ENCODE results near the gene TMOD3.
"Not testable (repeated sequence)": the region's sequence is repeated elsewhere in the genome, so short reads cannot be mapped to it uniquely, and the experiment has no call there.

Gene TMOD3

GRCh38 chr15:51829376-51830275, at the start of gene TMOD3:
TMOD3 (plus strand) TSS chr15:51829653; CDS start chr15:51862885, 33,232 bp downstream.
- DNase-seq (ENCODE audit: low read depth, low spot score): peak; percentile 24
- H3K36me3 ChIP-seq (ENCODE audit: insufficient read depth, low read length): no peaks in the 10 kb centered on the region
- H3K9me3 ChIP-seq (ENCODE audit: low read depth, low read length): no peaks in the 10 kb centered on the region
- peak within 1 kb of the TSS; percentile 79 for H3K27ac ChIP-seq
- H3K9ac ChIP-seq (ENCODE audit: insufficient read length): peak within 1 kb of the TSS; percentile 77
- TF ChIP-seq POLR2AphosphoS5 (IDR thresholded peaks at IDR 0.05; ENCODE audit: borderline replicate concordance, low read depth, low read length) (peak; percentile 83; the same call in 1 of the 2 replicates), FOXP2 (optimal IDR thresholded peaks at IDR 0.05; ENCODE audit: control extremely low read depth, extremely low read length, insufficient read depth) (no peak)
- H3K4me3 ChIP-seq: peak within 1 kb of the TSS; percentile 97

GRCh38 chr15:51780636-51781035, 48.8 kb upstream of the TMOD3 start:
- no peak for DNase-seq (ENCODE audit: low read depth, low spot score)
- no peaks in the 10 kb centered on the region for H3K36me3 ChIP-seq (ENCODE audit: insufficient read depth, low read length)
- no peak for TF ChIP-seq FOXP2 (optimal IDR thresholded peaks at IDR 0.05; ENCODE audit: control extremely low read depth, extremely low read length, insufficient read depth)
- TF ChIP-seq EZH2 (IDR thresholded peaks at IDR 0.05): no peak
- TF ChIP-seq POLR2AphosphoS5 (IDR thresholded peaks at IDR 0.05; ENCODE audit: borderline replicate concordance, low read depth, low read length): no peak

GRCh38 chr15:51781506-51781905, 47.9 kb upstream of the TMOD3 start:
- Histone ChIP-seq H3K9me3 (ENCODE audit: low read depth, low read length) (no peaks in the 10 kb centered on the region), H3K4me3 (no peak overlapping the region), H3K9ac (ENCODE audit: insufficient read length) (no peak overlapping the region), H3K27ac (no peak overlapping the region), H3K36me3 (ENCODE audit: insufficient read depth, low read length) (no peaks in the 10 kb centered on the region)
- DNase-seq (ENCODE audit: low read depth, low spot score): no peak
- TF ChIP-seq FOXP2 (optimal IDR thresholded peaks at IDR 0.05; ENCODE audit: control extremely low read depth, extremely low read length, insufficient read depth) (no peak), POLR2AphosphoS5 (IDR thresholded peaks at IDR 0.05; ENCODE audit: borderline replicate concordance, low read depth, low read length) (no peak), EZH2 (IDR thresholded peaks at IDR 0.05) (no peak)

More at GRCh38 chr15:51780636-51781035, 48.8 kb upstream of the TMOD3 start:
- Histone ChIP-seq H3K4me3 (no peak overlapping the region), H3K9me3 (ENCODE audit: low read depth, low read length) (no peaks in the 10 kb centered on the region), H3K9ac (ENCODE audit: insufficient read length) (no peak overlapping the region), H3K27ac (no peak overlapping the region)

GRCh38 chr15:51782357-51782896, 47.0 kb upstream of the TMOD3 start:
- DNase-seq (ENCODE audit: low read depth, low spot score): no peak
- no peak overlapping the region for H3K27ac ChIP-seq
- H3K9ac ChIP-seq (ENCODE audit: insufficient read length): no peak overlapping the region
- no peaks in the 10 kb centered on the region for H3K9me3 ChIP-seq (ENCODE audit: low read depth, low read length)
- no peaks in the 10 kb centered on the region for H3K36me3 ChIP-seq (ENCODE audit: insufficient read depth, low read length)
- TF ChIP-seq FOXP2 (optimal IDR thresholded peaks at IDR 0.05; ENCODE audit: control extremely low read depth, extremely low read length, insufficient read depth) (no peak), EZH2 (IDR thresholded peaks at IDR 0.05) (no peak), POLR2AphosphoS5 (IDR thresholded peaks at IDR 0.05; ENCODE audit: borderline replicate concordance, low read depth, low read length) (no peak)
- H3K4me3 ChIP-seq: no peak overlapping the region

- Histone ChIP-seq H3K36me3 (ENCODE audit: insufficient read depth, low read length) (no peaks in the 10 kb centered on the region), H3K9me3 (ENCODE audit: low read depth, low read length) (no peaks in the 10 kb centered on the region), H3K27ac (no peak overlapping the region), H3K4me3 (no peak overlapping the region), H3K9ac (ENCODE audit: insufficient read length) (no peak overlapping the region)
- TF ChIP-seq POLR2AphosphoS5 (IDR thresholded peaks at IDR 0.05; ENCODE audit: borderline replicate concordance, low read depth, low read length) (no peak), EZH2 (IDR thresholded peaks at IDR 0.05) (no peak), FOXP2 (optimal IDR thresholded peaks at IDR 0.05; ENCODE audit: control extremely low read depth, extremely low read length, insufficient read depth) (no peak)
- DNase-seq (ENCODE audit: low read depth, low spot score): no peak
These were observed 45.5 kb upstream of the TMOD3 start for GRCh38 chr15:51783967-51784366.

- H3K4me3 ChIP-seq; DNase-seq (ENCODE audit: low read depth, low spot score); H3K36me3 ChIP-seq (ENCODE audit: insufficient read depth, low read length); H3K9me3 ChIP-seq (ENCODE audit: low read depth, low read length); H3K27ac ChIP-seq; H3K9ac ChIP-seq (ENCODE audit: insufficient read length): not testable (repeated sequence)
These were observed 42.3 kb upstream of the TMOD3 start for GRCh38 chr15:51787130-51787529.

GRCh38 chr15:51792474-51792873, 37.0 kb upstream of the TMOD3 start:
- not testable (repeated sequence) for H3K9me3 ChIP-seq (ENCODE audit: low read depth, low read length); H3K36me3 ChIP-seq (ENCODE audit: insufficient read depth, low read length); DNase-seq (ENCODE audit: low read depth, low spot score); H3K4me3 ChIP-seq; H3K9ac ChIP-seq (ENCODE audit: insufficient read length); H3K27ac ChIP-seq

GRCh38 chr15:51793521-51794305, 35.7 kb upstream of the TMOD3 start:
- H3K9ac ChIP-seq (ENCODE audit: insufficient read length): no peak overlapping the region
- TF ChIP-seq POLR2AphosphoS5 (IDR thresholded peaks at IDR 0.05; ENCODE audit: borderline replicate concordance, low read depth, low read length) (no peak), FOXP2 (optimal IDR thresholded peaks at IDR 0.05; ENCODE audit: control extremely low read depth, extremely low read length, insufficient read depth) (no peak), EZH2 (IDR thresholded peaks at IDR 0.05) (no peak)
- no peaks in the 10 kb centered on the region for H3K9me3 ChIP-seq (ENCODE audit: low read depth, low read length)
- no peak overlapping the region for H3K27ac ChIP-seq
- H3K4me3 ChIP-seq: no peak overlapping the region
- H3K36me3 ChIP-seq (ENCODE audit: insufficient read depth, low read length): no peaks in the 10 kb centered on the region
- no peak for DNase-seq (ENCODE audit: low read depth, low spot score)
